T-helper 1 cell (primary cell): ENCODE data around the gene FCHO2.

Experiments used
- DNase-seq, 5 donors: peaks; one replicate each; pipeline ENCODE4 v3.0.0-alpha.2; 2012 to 2020

The FCHO2 gene

GRCh38 chr5:73031839-73032238 is 76.0 kb downstream of the FCHO2 start:
- no peak for DNase-seq

DNA sequence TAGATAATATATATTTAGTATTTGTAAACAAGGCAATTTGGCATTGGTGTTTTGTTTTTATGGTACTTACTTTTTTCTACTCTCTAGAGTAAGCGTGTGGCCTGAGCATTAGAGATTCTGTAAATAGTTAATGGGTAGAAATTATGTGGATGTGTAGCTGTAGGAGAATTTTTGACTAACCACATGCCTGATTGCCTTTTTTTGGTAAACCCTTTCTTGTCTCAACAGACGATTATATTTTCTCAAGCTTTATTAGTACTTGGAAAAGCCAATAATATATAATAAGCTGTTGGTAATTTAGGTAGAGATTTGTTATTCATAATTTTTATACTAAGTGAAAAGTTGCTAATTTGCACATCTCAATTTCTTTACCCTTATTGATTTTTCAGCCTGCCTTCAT is 76.8 kb downstream of the FCHO2 start:
- no peak for DNase-seq

GRCh38 chr5:73037545-73037944 is 81.7 kb downstream of the FCHO2 start:
- no peak for DNase-seq

DNA sequence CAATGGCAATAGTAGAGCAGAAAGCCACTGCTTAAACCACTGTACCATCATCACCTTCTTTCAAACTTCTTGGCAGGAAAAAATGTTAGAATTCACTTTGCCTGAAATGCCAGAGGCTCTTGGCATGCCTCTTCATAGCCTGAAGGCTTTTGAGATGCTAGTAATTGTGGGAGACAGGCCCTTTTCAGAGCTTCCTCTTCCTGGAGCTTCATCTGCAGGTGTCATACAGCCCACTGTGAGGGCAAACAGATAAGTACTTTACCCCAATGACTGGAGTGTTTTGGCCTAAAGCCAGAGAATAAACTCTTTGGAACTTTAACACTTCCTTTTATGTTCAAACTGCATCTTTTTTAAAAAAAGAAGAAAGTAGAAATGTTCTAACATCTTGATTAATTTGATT is 83.2 kb downstream of the FCHO2 start:
- DNase-seq, result no peak

DNA sequence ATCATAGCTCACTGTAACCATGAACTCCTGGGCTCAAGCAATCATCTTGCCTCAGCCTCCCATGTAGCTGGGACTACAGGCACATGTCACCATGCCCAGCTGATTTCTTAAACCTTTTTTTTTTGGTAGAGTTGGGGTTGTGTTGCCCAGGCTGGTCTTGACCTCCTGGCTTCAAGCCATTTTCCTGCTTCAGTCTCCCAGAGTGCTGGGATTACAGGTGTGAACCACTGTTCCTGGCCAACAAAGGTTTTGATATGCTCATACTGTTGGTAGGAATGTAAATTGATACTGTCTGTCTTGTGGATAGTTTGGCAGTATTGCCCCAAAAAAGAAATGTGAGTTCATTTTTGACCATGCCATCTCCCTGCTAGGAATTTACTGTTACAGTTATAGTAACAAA is 87.2 kb downstream of the FCHO2 start:
- no peak for DNase-seq

DNA sequence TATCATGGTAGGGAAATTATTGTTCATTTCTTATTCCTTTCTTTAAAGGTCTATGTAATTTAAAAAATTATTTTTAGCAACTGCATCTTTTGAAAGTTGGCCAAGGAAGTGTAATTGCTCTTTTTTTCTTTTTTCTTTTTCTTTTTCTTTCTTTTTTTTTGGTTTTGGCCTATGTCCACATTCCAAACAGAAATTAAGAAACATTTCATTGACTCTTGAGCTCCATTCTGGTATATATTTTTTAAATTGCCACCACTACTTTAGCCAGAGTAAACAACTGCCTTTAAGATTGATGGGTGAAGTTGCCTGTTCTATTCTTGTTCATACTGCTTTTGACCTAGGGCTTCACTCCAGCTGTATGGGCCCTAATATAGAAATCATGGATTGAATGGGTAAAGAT is 88.7 kb downstream of the FCHO2 start:
- DNase-seq, result no peak

DNA sequence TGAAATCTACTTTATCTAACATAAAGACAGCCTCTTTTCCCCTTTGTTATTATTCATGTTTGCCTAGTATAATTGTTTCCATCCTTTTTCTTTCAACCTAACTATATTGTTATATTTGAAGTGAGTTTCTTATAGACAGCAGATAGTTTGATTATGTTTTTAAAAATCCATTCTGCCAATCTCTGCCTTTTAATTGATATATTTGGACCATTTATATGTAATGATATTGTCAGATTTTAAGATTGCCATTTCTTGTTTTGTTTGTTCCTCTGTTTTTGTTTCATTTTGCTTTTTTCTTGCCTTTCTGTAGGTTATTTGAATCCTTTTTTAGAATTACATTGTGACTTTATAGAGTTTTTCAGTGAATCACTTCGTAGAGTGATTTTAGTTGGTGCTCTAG is 89.8 kb downstream of the FCHO2 start:
- DNase-seq, result no peak

- no peak for DNase-seq
Measured at GRCh38 chr5:73061593-73061992, 105.8 kb downstream of the FCHO2 start.

DNA sequence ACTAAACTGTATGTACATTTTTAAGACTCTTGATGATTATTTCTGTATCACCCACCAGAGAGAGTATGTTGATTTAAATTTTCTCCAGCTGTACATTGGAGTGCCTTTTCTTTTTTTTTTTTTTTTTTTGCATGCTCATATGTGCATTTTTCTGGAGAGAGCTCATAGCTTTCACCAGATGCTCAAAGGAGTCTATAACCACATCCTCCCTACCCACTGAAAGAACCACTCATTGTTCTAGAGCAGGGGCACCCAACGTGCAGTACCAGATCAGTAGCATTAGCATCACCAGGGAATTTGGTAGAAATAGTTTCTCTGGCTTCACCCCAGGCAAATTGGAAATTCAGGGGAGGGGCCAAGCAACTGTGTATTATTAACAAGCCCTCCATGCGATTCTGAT is 110.6 kb downstream of the FCHO2 start:
- no peak for DNase-seq

- no peak for DNase-seq
Measured at GRCh38 chr5:73067213-73067612, 111.4 kb downstream of the FCHO2 start.

- no peak for DNase-seq
Measured at GRCh38 chr5:73081093-73081492, 125.3 kb downstream of the FCHO2 start.

GRCh38 chr5:73088026-73088425 is 132.2 kb downstream of the FCHO2 start:
- DNase-seq, result no peak

DNA sequence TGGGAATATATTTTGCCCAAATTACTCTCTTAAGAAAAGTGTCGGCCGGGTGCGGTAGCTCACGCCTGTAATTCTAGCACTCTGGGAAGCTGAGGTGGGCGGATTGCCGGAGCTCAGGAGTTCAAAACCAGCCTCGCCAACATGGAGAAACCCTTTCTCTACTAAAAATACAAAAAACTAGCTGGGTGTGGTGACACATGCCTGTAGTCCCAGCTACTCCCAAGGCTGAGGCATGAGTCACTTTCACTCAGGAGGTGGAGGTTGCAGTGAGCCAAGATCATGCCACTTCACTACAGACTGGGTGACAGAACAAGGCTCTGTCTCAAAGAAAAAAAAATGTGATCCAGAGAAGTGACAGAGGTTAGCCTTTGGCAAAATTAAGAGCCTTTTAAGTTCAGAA is 138.1 kb downstream of the FCHO2 start:
- DNase-seq, result no peak

DNA sequence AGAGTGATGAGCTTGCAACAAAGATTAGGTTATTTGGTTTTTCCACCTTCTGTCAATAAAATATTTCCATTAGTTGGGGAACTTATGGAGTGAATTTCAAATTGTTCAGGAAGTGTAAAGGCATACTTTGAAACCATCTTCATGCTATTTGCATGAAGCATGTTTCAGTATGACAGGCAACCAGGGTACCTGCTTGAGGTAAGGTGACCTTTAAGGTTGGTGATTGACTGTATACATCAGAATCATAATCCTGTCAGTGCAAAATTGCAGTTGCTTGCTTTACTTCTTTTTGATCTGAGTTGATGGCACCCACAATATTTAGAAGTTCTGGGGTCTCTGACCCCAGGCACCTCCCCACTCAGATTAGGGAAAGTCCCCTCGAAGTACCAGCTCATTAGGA is 138.6 kb downstream of the FCHO2 start:
- no peak for DNase-seq

GRCh38 chr5:73095564-73096238 is 139.9 kb downstream of the FCHO2 start:
- no peak for DNase-seq

DNA sequence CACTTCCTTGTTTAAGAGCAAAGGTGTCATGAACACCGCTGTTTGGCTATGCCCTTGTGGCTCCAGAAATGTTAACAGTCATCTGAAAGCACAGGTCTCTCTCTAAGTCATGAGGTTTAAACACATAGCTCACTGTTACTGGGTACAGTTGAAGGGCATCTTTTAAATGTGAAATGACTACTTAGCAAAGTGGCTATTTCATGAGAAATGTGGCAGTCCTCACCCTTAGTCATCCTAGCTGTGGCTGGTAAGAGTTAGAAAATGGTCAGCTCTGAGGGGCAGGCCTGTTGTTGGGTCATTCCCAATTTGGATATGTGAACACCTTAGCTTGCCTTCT is 140.4 kb downstream of the FCHO2 start:
- no peak for DNase-seq

GRCh38 chr5:73097740-73098139 is 141.9 kb downstream of the FCHO2 start:
- DNase-seq, result no peak

- DNase-seq, result no peak
Measured at GRCh38 chr5:73100109-73100508, 144.3 kb downstream of the FCHO2 start.

DNA sequence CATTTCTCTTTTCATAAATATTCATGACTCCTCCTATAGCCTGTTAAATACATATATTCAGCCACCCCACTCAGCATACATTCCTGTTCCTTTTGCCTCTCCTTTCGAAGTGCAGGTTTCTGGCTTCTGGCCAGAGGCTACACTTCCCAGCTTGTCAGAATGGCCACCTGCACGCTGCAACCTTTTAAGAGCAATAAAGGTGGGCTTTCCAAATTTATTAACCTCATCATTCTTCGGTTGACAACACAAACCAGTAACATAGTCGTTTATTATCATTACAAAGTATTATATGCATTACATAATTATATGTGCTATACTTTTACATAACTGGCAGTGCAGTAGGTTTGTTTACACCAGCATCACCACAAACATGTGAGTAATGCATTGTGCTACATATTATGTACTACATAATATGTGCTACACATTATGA is 148.0 kb downstream of the FCHO2 start:
- DNase-seq, result no peak

- no peak for DNase-seq
Measured at GRCh38 chr5:73104326-73104725, 148.5 kb downstream of the FCHO2 start.

DNA sequence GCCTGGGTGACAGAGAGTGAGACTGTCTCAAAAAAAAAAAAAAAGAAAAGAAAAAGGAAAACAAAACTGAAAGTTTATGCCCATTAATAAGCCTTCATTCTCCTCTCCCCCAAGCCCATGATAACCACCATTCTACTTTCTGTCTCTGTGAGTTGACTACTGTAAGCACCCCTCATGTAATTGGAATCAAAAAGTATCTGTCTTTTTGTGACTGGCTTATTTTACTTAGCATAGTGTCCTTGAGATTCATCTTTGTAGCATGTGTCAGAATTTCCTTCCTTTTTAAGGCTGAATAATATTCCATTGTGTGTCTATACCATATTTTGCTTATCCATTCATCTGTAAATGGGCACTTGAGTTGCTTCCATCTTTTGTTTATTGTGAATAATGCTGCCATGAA is 150.5 kb downstream of the FCHO2 start:
- DNase-seq, result no peak

- DNase-seq, result no peak
Measured at GRCh38 chr5:73110190-73110589, 154.3 kb downstream of the FCHO2 start.

GRCh38 chr5:73111536-73111935 is 155.7 kb downstream of the FCHO2 start:
- DNase-seq, result no peak

DNA sequence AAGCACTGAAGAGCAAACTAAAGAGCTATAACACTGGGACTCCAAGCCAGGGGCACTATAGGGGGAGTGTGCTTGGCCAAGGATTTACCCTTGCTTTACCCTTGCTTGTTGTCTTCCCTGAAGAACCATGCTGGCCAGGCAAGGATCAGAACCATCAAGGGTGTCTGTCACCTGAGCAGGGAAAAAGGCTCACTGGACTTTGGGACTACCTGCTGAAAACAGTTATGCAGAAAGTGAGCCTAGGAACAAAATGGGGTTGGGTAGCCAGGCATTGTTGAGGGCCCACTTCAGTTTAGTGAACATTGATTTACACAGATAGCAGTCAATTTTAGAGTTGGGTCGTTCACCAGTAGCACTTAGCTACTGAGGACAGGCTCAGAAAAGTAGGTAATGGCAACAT is 156.5 kb downstream of the FCHO2 start:
- no peak for DNase-seq

- no peak for DNase-seq
Measured at GRCh38 chr5:73114044-73114688, 158.3 kb downstream of the FCHO2 start.
